Activated naive CD4-positive, alpha-beta T cell treated with anti-CD3 and anti-CD28 coated beads, Interleukin-2, amount 10 ng/mL, durations not matched to agents 7 days and 5 days (primary cell): ENCODE measurements around the gene ZNF277.

Source experiments
- CTCF ChIA-PET: fragments of 350-600 bp; sonication (Branson Sonifier 250); formaldehyde crosslinking; loops from one replicate; lab custom pipeline; 2021; ENCODE audit warnings: antibody characterized with exemption; lab: Charles Lee
- DNase-seq: peaks from one replicate; pipeline ENCODE4 v3.0.0-alpha.2; 2020
- H3K27ac Mint-ChIP-seq: one replicate; pipeline ENCODE4 v1.8.0; 2021; ENCODE audit warnings: mild to moderate bottlenecking, moderate library complexity, mixed read lengths
- H3K27me3 Mint-ChIP-seq: one replicate; pipeline ENCODE4 v1.8.0; 2021; ENCODE audit warnings: mild to moderate bottlenecking, mixed read lengths
- H3K36me3 Mint-ChIP-seq: one replicate; pipeline ENCODE4 v1.8.0; 2021; ENCODE audit warnings: mixed read lengths
- H3K4me1 Mint-ChIP-seq: one replicate; pipeline ENCODE4 v1.8.0; 2021; ENCODE audit warnings: mixed read lengths
- H3K4me3 Mint-ChIP-seq: one replicate; pipeline ENCODE4 v1.8.0; 2021; ENCODE audit warnings: mild to moderate bottlenecking, moderate library complexity, mixed read lengths
- H3K9me3 Mint-ChIP-seq: one replicate; pipeline ENCODE4 v1.8.0; 2021; ENCODE audit warnings: mixed read lengths

Gene ZNF277

GRCh38 chr7:112211348-112211907, 4.9 kb downstream of the ZNF277 start:
- no peaks in the 10 kb centered on the region for H3K9me3 Mint-ChIP-seq
- peaks cover 3% of the 10 kb centered on the region for H3K36me3 Mint-ChIP-seq
- H3K4me1 Mint-ChIP-seq: peaks cover 17% of the 10 kb centered on the region
- CTCF ChIA-PET: no interaction called here
- DNase-seq: no peak
- H3K4me3 Mint-ChIP-seq: no peak overlapping the region
- no peaks in the 10 kb centered on the region for H3K27me3 Mint-ChIP-seq
- no peak overlapping the region for H3K27ac Mint-ChIP-seq

- Mint-ChIP-seq H3K9me3 (no peaks in the 10 kb centered on the region), H3K27me3 (no peaks in the 10 kb centered on the region), H3K36me3 (peaks cover 3% of the 10 kb centered on the region), H3K27ac (no peak overlapping the region), H3K4me3 (no peak overlapping the region), H3K4me1 (peaks cover 10% of the 10 kb centered on the region)
- CTCF ChIA-PET: no interaction called here
- DNase-seq: no peak
Measured at GRCh38 chr7:112212571-112212970, 6.1 kb downstream of the ZNF277 start.

DNA sequence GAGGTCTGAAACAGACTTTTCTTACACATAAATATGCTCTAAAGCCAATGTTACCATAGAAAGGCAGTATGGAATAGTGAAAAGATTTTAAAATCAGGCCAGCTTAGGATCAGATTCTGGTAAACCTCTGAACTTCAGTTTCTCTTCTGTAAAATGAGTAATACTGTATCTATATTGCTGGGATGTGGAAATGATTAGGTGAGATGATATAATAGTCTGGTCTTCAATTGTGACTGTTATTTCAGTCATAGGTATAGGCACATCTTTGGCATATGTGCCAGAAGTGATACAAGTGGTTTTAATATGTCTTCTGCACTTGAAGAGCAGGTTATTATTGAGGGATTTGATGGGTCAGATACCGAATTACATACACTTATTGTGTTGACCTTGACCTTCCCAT, 7.2 kb downstream of the ZNF277 start:
- Mint-ChIP-seq H3K9me3 (no peaks in the 10 kb centered on the region), H3K4me3 (no peak overlapping the region), H3K4me1 (peaks cover 4% of the 10 kb centered on the region), H3K27me3 (no peaks in the 10 kb centered on the region), H3K36me3 (peaks cover 3% of the 10 kb centered on the region), H3K27ac (no peak overlapping the region)
- DNase-seq: no peak
- CTCF ChIA-PET: no interaction called here

DNA sequence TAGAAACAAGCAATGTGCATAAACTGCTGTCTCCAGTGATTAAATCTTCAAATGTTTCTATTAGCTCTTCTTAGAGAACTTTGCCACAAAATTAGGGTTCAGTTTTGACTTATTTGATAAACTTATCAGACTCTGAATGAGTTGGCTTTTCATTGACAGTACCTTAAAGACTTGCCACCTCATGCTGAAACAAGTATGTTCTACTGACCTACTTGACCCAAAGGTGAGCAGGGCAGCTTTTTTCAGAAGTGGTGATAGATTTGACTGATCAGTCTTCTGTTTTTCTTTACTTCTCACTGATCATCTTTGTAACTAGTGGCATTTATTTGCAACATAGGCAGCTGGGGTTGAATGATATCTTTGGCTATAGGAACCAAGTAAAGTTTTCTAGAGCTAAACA, 7.8 kb downstream of the ZNF277 start:
- DNase-seq: no peak
- no peaks in the 10 kb centered on the region for H3K27me3 Mint-ChIP-seq
- H3K27ac Mint-ChIP-seq: no peak overlapping the region
- H3K4me3 Mint-ChIP-seq: no peak overlapping the region
- CTCF ChIA-PET: interaction anchor here (0.5 kb wide), 1 partner anchor 51 kb away, joined by 3 read pairs; no protein-coding TSS in a partner anchor
- H3K9me3 Mint-ChIP-seq: no peaks in the 10 kb centered on the region
- H3K36me3 Mint-ChIP-seq: peaks cover 3% of the 10 kb centered on the region
- no peaks in the 10 kb centered on the region for H3K4me1 Mint-ChIP-seq

GRCh38 chr7:112214883-112215282, 8.4 kb downstream of the ZNF277 start:
- H3K4me3 Mint-ChIP-seq: no peak overlapping the region
- no peaks in the 10 kb centered on the region for H3K9me3 Mint-ChIP-seq
- CTCF ChIA-PET: interaction anchor here (0.5 to 0.7 kb wide), 2 partner anchors 51 to 266 kb away, joined by 3 read pairs; partner anchors contain the start of gene LSMEM1
- H3K36me3 Mint-ChIP-seq: peaks cover 3% of the 10 kb centered on the region
- H3K4me1 Mint-ChIP-seq: no peaks in the 10 kb centered on the region
- no peaks in the 10 kb centered on the region for H3K27me3 Mint-ChIP-seq
- no peak overlapping the region for H3K27ac Mint-ChIP-seq
- no peak for DNase-seq

DNA sequence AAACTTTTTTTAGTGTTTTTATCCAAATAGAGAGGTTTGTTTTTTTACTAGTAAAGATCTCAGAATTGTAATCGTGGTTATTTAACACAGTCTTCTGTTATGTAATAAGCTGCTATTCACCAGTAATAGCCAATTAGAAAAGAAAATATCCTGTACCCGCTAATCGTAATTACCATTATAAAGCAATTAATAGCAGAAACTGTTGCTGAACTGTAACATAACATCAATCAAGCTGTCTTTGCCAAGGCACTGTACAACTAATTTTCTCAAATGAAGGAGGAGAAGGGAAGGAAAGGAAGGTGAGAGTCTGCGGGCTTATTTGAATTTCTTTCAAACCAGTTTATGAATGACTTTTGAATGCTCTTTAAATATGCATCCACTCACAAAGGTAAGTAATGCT, 9.3 kb downstream of the ZNF277 start:
- Mint-ChIP-seq H3K9me3 (no peaks in the 10 kb centered on the region), H3K36me3 (peaks cover 3% of the 10 kb centered on the region), H3K4me3 (no peak overlapping the region), H3K27me3 (no peaks in the 10 kb centered on the region), H3K27ac (no peak overlapping the region), H3K4me1 (no peaks in the 10 kb centered on the region)
- DNase-seq: no peak
- CTCF ChIA-PET: no interaction called here

GRCh38 chr7:112220877-112221434, 14.5 kb downstream of the ZNF277 start:
- DNase-seq: no peak
- no peak overlapping the region for H3K27ac Mint-ChIP-seq
- H3K27me3 Mint-ChIP-seq: no peaks in the 10 kb centered on the region
- CTCF ChIA-PET: no interaction called here
- no peaks in the 10 kb centered on the region for H3K9me3 Mint-ChIP-seq
- H3K4me3 Mint-ChIP-seq: no peak overlapping the region
- no peaks in the 10 kb centered on the region for H3K36me3 Mint-ChIP-seq
- no peaks in the 10 kb centered on the region for H3K4me1 Mint-ChIP-seq

DNA sequence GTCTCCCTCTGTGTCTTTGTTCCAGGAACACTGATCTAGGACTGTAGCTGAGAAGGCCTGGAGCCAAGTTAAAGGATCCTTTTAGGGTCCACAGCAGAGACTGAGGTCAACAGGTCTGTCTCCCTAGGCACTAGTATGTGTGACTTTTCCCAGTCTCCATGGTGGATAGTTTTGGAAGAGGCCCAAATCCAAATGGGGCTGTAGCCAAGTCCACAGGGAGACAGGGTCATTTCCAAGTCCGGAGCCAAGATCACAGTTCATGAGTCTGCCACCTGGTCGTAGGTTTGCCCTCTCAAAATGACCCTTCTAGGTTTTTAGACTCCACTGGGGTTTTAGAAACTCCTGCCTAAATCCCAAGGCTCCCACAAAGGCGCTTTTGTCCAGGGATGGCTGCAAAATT, 16.8 kb downstream of the ZNF277 start:
- Mint-ChIP-seq H3K4me3 (no peak overlapping the region), H3K9me3 (no peaks in the 10 kb centered on the region), H3K27me3 (no peaks in the 10 kb centered on the region), H3K36me3 (no peaks in the 10 kb centered on the region), H3K27ac (no peak overlapping the region), H3K4me1 (no peaks in the 10 kb centered on the region)
- DNase-seq: no peak
- CTCF ChIA-PET: no interaction called here

GRCh38 chr7:112224186-112224585, 17.7 kb downstream of the ZNF277 start:
- Mint-ChIP-seq H3K27me3 (no peaks in the 10 kb centered on the region), H3K36me3 (no peaks in the 10 kb centered on the region), H3K4me1 (no peaks in the 10 kb centered on the region), H3K4me3 (no peak overlapping the region), H3K27ac (no peak overlapping the region), H3K9me3 (no peaks in the 10 kb centered on the region)
- DNase-seq: no peak
- CTCF ChIA-PET: no interaction called here

DNA sequence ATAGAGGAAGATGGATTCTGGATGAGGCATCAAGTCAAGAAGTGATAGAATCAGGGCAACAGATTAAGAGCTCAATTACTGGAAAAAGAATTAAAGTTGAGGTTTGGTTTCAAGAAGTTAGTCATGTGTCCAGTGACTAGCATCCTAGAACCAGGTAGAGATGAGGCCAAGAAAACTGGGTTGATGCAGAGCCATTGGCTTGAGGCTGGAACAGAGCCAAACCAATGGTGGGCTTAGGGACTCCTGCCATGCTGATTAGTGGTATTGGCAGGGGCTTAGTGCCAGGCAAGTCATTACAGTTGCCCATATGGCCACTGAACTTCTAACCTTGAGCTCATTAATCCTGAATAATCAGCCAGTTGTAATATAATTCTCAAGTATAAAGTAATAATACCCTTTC, 18.5 kb downstream of the ZNF277 start:
- no peaks in the 10 kb centered on the region for H3K36me3 Mint-ChIP-seq
- DNase-seq: no peak
- no peaks in the 10 kb centered on the region for H3K9me3 Mint-ChIP-seq
- H3K27ac Mint-ChIP-seq: no peak overlapping the region
- H3K27me3 Mint-ChIP-seq: no peaks in the 10 kb centered on the region
- no peak overlapping the region for H3K4me3 Mint-ChIP-seq
- CTCF ChIA-PET: no interaction called here
- no peaks in the 10 kb centered on the region for H3K4me1 Mint-ChIP-seq

DNA sequence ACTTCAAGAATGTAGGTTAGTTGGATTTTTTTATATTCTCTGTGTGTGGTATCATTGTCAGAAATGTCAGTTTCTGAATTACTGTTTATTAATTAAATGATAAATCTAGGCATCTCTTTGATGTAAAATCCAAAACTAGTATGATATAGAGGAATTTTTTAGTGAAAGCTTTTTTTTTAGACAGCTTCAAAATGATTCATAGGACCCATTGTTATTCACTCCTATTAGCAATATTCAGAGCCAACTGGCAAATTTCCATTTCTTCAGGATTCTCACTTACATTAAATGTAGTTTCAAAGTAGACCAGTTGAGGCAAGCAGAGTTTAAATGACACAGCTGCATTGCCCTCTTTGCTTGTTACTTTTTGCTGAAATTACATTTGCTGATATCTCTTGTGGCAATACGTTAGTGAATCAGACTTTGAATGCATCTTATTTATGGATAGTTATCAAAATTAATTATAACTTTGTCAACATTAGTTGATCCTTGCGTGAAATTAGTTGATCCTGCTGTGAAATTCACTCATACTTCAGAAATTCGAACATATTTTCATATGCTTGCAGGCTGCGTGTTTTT, 20.3 kb downstream of the ZNF277 start:
- CTCF ChIA-PET: no interaction called here
- Mint-ChIP-seq H3K27me3 (no peaks in the 10 kb centered on the region), H3K4me3 (no peak overlapping the region), H3K36me3 (no peaks in the 10 kb centered on the region), H3K9me3 (no peaks in the 10 kb centered on the region), H3K4me1 (no peaks in the 10 kb centered on the region), H3K27ac (no peak overlapping the region)
- DNase-seq: no peak

- no peak overlapping the region for H3K27ac Mint-ChIP-seq
- no peaks in the 10 kb centered on the region for H3K36me3 Mint-ChIP-seq
- no peak overlapping the region for H3K4me3 Mint-ChIP-seq
- H3K27me3 Mint-ChIP-seq: no peaks in the 10 kb centered on the region
- DNase-seq: no peak
- H3K9me3 Mint-ChIP-seq: no peaks in the 10 kb centered on the region
- CTCF ChIA-PET: no interaction called here
- H3K4me1 Mint-ChIP-seq: no peaks in the 10 kb centered on the region
Measured at GRCh38 chr7:112228632-112229031, 22.1 kb downstream of the ZNF277 start.

DNA sequence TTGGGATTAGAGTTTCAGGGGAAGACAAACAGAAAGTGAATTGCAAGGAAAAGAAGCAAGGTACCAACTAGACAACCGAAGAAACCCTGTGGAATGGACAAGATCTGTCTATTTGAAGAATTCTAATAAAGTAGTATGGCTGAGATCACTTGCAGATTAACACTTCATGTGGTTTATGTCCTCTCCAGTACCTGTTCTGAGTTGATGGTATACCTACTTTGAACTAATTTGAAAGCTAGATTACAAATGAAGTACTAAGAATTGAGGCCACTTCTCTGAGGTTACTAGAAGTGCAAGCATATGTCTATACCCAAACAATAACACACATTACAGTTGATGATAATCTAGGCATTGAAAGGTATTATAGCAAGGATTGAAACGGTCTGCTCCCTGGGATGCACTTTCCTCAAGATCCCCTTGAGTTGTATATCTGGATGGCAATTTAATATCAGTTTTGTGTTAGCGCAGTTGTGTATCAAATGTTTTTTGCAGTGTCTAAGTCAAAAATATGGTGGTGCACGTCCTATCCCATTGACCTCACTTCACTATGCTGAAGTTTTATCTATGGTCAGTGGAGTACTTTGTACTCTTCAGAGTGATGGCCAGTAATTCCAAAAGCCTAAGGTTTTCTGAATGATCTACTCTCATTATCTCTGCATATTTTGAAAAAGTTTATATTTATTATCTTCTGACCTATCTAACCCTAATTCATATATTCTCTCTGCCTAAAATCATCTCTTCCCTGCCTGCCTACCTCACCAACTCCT, 25.9 kb downstream of the ZNF277 start:
- H3K9me3 Mint-ChIP-seq: no peaks in the 10 kb centered on the region
- no peaks in the 10 kb centered on the region for H3K4me1 Mint-ChIP-seq
- H3K4me3 Mint-ChIP-seq: no peak overlapping the region
- H3K36me3 Mint-ChIP-seq: no peaks in the 10 kb centered on the region
- CTCF ChIA-PET: no interaction called here
- no peaks in the 10 kb centered on the region for H3K27me3 Mint-ChIP-seq
- DNase-seq: no peak
- no peak overlapping the region for H3K27ac Mint-ChIP-seq

DNA sequence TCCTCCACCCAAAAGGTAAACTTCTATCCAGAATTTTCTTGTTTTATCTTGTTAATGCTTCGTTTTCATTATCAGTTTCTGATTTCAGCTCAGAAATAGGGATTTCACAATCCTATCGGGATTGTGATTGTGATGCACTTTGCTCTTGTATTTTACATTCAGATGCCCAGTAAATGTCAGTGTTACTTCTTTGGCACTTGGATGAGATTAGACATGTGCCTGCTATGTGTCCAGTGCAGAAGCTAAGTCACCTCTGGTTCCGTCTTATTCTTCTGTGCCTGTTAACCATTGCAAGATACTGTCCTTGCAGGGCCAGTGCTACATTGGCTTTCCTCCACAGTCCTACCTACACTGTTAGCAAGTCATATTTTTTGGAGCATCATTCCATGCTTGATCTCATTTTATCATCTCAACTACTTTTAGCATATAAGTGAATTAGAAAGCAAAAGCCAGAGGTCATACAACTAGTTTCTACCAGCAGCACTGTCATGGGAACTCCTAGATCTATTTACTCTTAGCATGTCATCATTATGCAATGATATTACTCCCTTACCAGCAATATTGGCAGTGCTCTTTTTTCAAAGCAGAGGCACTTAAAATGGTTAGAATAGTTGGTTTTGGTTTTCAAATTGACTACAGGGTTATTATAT, 26.7 kb downstream of the ZNF277 start:
- no peaks in the 10 kb centered on the region for H3K27me3 Mint-ChIP-seq
- H3K9me3 Mint-ChIP-seq: no peaks in the 10 kb centered on the region
- H3K36me3 Mint-ChIP-seq: no peaks in the 10 kb centered on the region
- H3K4me3 Mint-ChIP-seq: no peak overlapping the region
- DNase-seq: no peak
- H3K4me1 Mint-ChIP-seq: no peaks in the 10 kb centered on the region
- CTCF ChIA-PET: no interaction called here
- no peak overlapping the region for H3K27ac Mint-ChIP-seq
